Karpas-422 (cell line): ENCODE results near the gene ENGASE. TPM values are rescaled to one million over a fixed set of nuclear protein-coding genes. Genes with fewer than 3 reads are reported as not detected.

Source experiments
- DNase-seq: peaks from one replicate; pipeline ENCODE4 v3.0.0-alpha.2; 2015
- H2AFZ ChIP-seq: fragments of 200-600 bp; sonication (generic); 2 replicates; pipeline ENCODE4 v1.6.1; 2014; ENCODE audit warnings: antibody characterized with exemption, low read length, mixed read lengths
- H3K27ac ChIP-seq: fragments of 200-600 bp; sonication (generic); 2 replicates; pipeline ENCODE4 v1.5.1; 2014; ENCODE audit warnings: mild to moderate bottlenecking, low read length, moderate library complexity
- H3K27me3 ChIP-seq: fragments of 200-600 bp; sonication (generic); 2 replicates; pipeline ENCODE4 v1.6.1; 2014; ENCODE audit warnings: low read length, mixed read lengths
- H3K36me3 ChIP-seq: fragments of 200-600 bp; sonication (generic); 2 replicates; pipeline ENCODE4 v1.6.1; 2014; ENCODE audit warnings: low read length, mixed read lengths; ENCODE audit not compliant: insufficient read depth
- H3K4me1 ChIP-seq: fragments of 200-600 bp; sonication (generic); 2 replicates; pipeline ENCODE4 v1.6.1; 2014; ENCODE audit warnings: mild to moderate bottlenecking, low read length, mixed read lengths
- H3K4me2 ChIP-seq: fragments of 200-600 bp; sonication (generic); 2 replicates; pipeline ENCODE4 v1.6.1; 2014; ENCODE audit warnings: low read length, low read depth, mild to moderate bottlenecking; ENCODE audit not compliant: poor library complexity, severe bottlenecking
- H3K4me3 ChIP-seq: fragments of 200-600 bp; sonication (generic); 2 replicates; pipeline ENCODE4 v1.5.1; 2014; ENCODE audit warnings: mild to moderate bottlenecking, antibody characterized with exemption, low read length, mixed read lengths
- H3K79me2 ChIP-seq: fragments of 200-600 bp; sonication (generic); 2 replicates; pipeline ENCODE4 v1.6.1; 2014; ENCODE audit warnings: mild to moderate bottlenecking, low read length, mixed read lengths
- H3K9ac ChIP-seq: fragments of 200-600 bp; sonication (generic); 2 replicates; pipeline ENCODE4 v1.6.0; 2014; ENCODE audit warnings: low read length
- H3K9me2 ChIP-seq: fragments of 200-600 bp; sonication (generic), shearing (Covaris generic); replicated peaks from 2 replicates; pipeline ENCODE4 v1.6.0; 2014; ENCODE audit warnings: mild to moderate bottlenecking, low read length, moderate library complexity; ENCODE audit not compliant: insufficient read depth
- H3K9me3 ChIP-seq: fragments of 300-700, 200-600 bp; sonication (generic); 2 replicates; pipeline ENCODE4 v1.6.1; 2014; ENCODE audit warnings: low read length, mixed read lengths
- H4K20me1 ChIP-seq: fragments of 200-600 bp; sonication (generic); 2 replicates; pipeline ENCODE4 v1.6.1; 2014; ENCODE audit warnings: mild to moderate bottlenecking, antibody characterized with exemption, low read length, low read depth; ENCODE audit not compliant: insufficient read depth
- total RNA-seq: library from RNA; depleted of rRNA; stranded (reverse); fragments of >200 nt; shearing (Covaris generic); gene quantifications from 2 replicates; pipeline ENCODE4 v1.2.3, GENCODE V29; 2014; ENCODE audit warnings: low replicate concordance

Gene ENGASE
- total RNA-seq, 1 experiment from 2014 or later: 11.0 TPM

GRCh38 chr17:79043191-79043930 is 31.3 kb upstream of the ENGASE start:
- Histone ChIP-seq H3K4me1 (peaks cover 4% of the 10 kb centered on the region; the same call in 1 of the 2 replicates), H3K9me3 (no peaks in the 10 kb centered on the region), H3K4me2 (no peak overlapping the region), H3K27me3 (no peaks in the 10 kb centered on the region), H3K4me3 (no peak overlapping the region), H2AFZ (no peak overlapping the region), H4K20me1 (no peaks in the 10 kb centered on the region), H3K36me3 (no peaks in the 10 kb centered on the region), H3K27ac (no peak overlapping the region), H3K9me2 (no peaks in the 10 kb centered on the region), H3K9ac (no peak overlapping the region), H3K79me2 (no peaks in the 10 kb centered on the region)
- DNase-seq: no peak

GRCh38 chr17:79043931-79044320 is 30.7 kb upstream of the ENGASE start:
- H3K9me3 ChIP-seq: no peaks in the 10 kb centered on the region
- no peaks in the 10 kb centered on the region for H4K20me1 ChIP-seq
- H3K4me1 ChIP-seq: peaks cover 4% of the 10 kb centered on the region; the same call in 1 of the 2 replicates
- no peak overlapping the region for H3K27ac ChIP-seq
- no peak overlapping the region for H2AFZ ChIP-seq
- H3K79me2 ChIP-seq: no peaks in the 10 kb centered on the region
- no peaks in the 10 kb centered on the region for H3K27me3 ChIP-seq
- no peaks in the 10 kb centered on the region for H3K36me3 ChIP-seq
- no peak overlapping the region for H3K9ac ChIP-seq
- no peak for DNase-seq
- H3K4me2 ChIP-seq: no peak overlapping the region
- H3K9me2 ChIP-seq: no peaks in the 10 kb centered on the region
- no peak overlapping the region for H3K4me3 ChIP-seq

GRCh38 chr17:79044462-79044861 is 30.2 kb upstream of the ENGASE start:
- no peaks in the 10 kb centered on the region for H3K9me3 ChIP-seq
- no peak for DNase-seq
- no peaks in the 10 kb centered on the region for H3K9me2 ChIP-seq
- H3K27me3 ChIP-seq: no peaks in the 10 kb centered on the region
- H3K4me1 ChIP-seq: peaks cover 4% of the 10 kb centered on the region; the same call in 1 of the 2 replicates
- no peak overlapping the region for H3K4me3 ChIP-seq
- no peaks in the 10 kb centered on the region for H4K20me1 ChIP-seq
- no peak overlapping the region for H3K4me2 ChIP-seq
- no peak overlapping the region for H2AFZ ChIP-seq
- H3K27ac ChIP-seq: no peak overlapping the region
- H3K36me3 ChIP-seq: no peaks in the 10 kb centered on the region
- H3K79me2 ChIP-seq: no peaks in the 10 kb centered on the region
- H3K9ac ChIP-seq: no peak overlapping the region

DNA sequence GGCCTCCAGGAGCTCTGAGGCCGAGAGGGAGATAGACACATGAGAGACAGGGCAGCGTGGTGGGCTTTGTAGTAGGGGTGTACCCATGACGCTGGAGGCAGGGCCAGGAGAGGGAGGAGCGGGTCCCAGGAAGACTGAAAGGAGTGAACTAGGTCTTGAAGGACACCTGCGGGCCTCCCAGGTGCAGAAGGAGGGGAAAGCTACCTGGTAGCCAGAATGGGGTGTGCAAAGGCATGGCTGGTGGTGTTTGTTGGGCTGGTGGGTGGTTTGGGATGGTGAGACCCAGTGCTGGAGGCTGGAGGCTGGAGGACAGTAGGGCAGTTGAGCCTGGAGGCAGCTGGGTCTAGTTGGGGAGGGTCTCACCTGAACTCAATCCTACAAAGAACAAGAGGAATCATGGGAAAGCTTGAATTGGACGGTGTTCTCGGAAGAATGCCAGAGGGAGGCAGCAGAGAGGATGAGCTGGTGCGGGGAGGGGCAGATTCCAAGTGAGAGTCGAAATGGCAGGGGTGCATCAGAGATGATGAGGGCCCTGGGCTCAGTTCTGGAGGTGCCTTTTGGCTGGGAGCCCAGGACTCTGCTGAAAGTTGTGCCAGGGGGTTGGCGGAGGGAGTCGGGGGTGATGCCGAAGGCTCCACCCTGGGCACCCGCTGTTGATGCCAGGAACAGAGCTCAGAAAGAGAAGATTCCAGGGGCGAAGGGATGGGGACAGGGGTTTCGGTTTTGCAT is 29.5 kb upstream of the ENGASE start:
- Histone ChIP-seq H3K36me3 (no peaks in the 10 kb centered on the region), H4K20me1 (no peaks in the 10 kb centered on the region), H3K4me1 (peaks cover 4% of the 10 kb centered on the region; the same call in 1 of the 2 replicates), H3K27ac (no peak overlapping the region), H3K4me2 (no peak overlapping the region), H3K9ac (no peak overlapping the region), H3K27me3 (no peaks in the 10 kb centered on the region), H3K4me3 (no peak overlapping the region), H2AFZ (no peak overlapping the region), H3K9me2 (no peaks in the 10 kb centered on the region), H3K9me3 (no peaks in the 10 kb centered on the region), H3K79me2 (no peaks in the 10 kb centered on the region)
- DNase-seq: no peak

DNA sequence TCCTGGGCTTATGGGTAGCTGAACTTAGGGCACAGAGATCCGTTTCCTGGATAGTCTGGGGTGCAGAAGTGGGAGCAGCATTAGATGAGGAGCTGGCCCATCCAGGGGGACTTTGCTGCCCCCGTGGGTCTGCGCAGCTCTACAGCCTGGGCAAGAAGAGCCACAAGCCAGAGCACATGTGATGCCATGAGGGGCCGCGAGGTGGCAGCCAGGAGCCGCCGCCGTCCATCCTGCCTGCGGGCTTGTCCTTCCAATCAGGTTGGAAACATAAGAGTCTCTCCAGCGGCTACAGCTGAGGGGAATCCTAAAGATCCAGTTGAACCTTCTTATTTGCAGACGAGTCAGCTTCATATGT is 28.8 kb upstream of the ENGASE start:
- no peaks in the 10 kb centered on the region for H3K79me2 ChIP-seq
- H2AFZ ChIP-seq: no peak overlapping the region
- H3K9ac ChIP-seq: no peak overlapping the region
- no peaks in the 10 kb centered on the region for H3K27me3 ChIP-seq
- H4K20me1 ChIP-seq: no peaks in the 10 kb centered on the region
- no peak overlapping the region for H3K27ac ChIP-seq
- H3K4me3 ChIP-seq: no peak overlapping the region
- H3K36me3 ChIP-seq: no peaks in the 10 kb centered on the region
- peak; percentile 79 for DNase-seq
- no peaks in the 10 kb centered on the region for H3K9me2 ChIP-seq
- no peaks in the 10 kb centered on the region for H3K9me3 ChIP-seq
- no peak overlapping the region for H3K4me2 ChIP-seq
- H3K4me1 ChIP-seq: peaks cover 2% of the 10 kb centered on the region; the same call in 1 of the 2 replicates

DNA sequence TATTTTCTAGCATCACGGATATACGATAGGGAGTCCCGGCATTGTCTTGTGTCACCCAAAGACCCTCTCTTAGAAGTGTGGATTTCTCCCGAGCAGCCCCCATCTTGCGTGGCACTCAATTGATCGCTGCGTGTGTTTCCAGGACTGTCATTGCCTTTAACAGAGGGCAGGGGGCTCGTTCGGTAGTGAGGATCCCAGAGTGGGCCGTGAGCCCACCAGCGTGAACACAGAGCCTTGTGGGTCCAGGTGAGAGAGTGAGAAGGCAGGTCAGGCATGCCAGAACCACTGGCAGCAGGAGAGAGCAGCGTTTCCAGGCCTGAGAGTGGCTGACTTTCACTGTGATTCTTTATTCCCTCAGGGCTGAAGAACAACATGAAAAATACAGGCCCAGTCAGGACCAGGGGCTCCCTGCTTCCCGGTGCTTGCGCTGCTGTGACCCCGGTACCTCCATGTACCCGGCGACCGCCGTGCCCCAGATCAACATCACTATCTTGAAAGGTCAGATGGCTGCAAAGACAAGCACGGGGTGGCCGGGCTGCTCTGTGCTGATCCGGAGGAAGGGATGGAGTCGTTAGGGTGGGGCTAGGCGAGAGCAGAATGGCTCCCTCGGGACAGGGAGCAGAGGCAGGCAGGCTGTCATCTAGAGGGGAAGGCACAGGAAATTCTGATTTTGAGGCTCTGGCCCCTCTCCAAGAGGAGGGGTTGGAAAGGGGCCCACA is 28.3 kb upstream of the ENGASE start:
- Histone ChIP-seq H2AFZ (no peak overlapping the region), H3K4me1 (no peaks in the 10 kb centered on the region), H4K20me1 (no peaks in the 10 kb centered on the region), H3K27ac (no peak overlapping the region), H3K9me3 (no peaks in the 10 kb centered on the region), H3K9me2 (no peaks in the 10 kb centered on the region), H3K9ac (no peak overlapping the region), H3K79me2 (no peaks in the 10 kb centered on the region), H3K4me2 (no peak overlapping the region), H3K36me3 (no peaks in the 10 kb centered on the region), H3K4me3 (no peak overlapping the region), H3K27me3 (no peaks in the 10 kb centered on the region)
- DNase-seq: no peak

DNA sequence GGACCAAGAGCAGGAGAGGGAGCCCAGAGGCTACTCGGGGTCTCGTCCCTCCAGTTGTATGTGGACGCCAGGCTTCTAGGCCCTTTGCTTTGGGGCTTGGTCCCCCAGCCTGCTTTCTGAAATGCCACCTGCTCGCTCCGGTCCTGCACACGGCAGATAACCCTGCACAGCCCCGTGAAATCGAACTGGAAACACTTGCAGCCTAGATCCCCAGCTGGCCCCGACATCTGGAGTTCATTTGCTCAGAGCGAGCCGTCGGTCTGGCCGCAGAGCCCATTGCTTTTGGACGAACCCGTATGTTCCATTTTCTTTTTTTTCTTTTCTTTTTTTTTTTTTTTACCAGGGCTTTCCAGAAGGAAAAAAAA is 27.7 kb upstream of the ENGASE start:
- no peak overlapping the region for H3K9ac ChIP-seq
- no peaks in the 10 kb centered on the region for H3K9me3 ChIP-seq
- H3K27ac ChIP-seq: no peak overlapping the region
- H3K27me3 ChIP-seq: no peaks in the 10 kb centered on the region
- H3K79me2 ChIP-seq: no peaks in the 10 kb centered on the region
- H3K4me1 ChIP-seq: no peaks in the 10 kb centered on the region
- H2AFZ ChIP-seq: no peak overlapping the region
- DNase-seq: no peak
- no peak overlapping the region for H3K4me3 ChIP-seq
- H3K9me2 ChIP-seq: no peaks in the 10 kb centered on the region
- H3K36me3 ChIP-seq: no peaks in the 10 kb centered on the region
- no peak overlapping the region for H3K4me2 ChIP-seq
- H4K20me1 ChIP-seq: no peaks in the 10 kb centered on the region

- Histone ChIP-seq H3K9ac (no peak overlapping the region), H3K27me3 (no peaks in the 10 kb centered on the region), H3K79me2 (no peaks in the 10 kb centered on the region), H3K4me3 (no peak overlapping the region), H3K36me3 (no peaks in the 10 kb centered on the region), H3K9me2 (no peaks in the 10 kb centered on the region), H4K20me1 (no peaks in the 10 kb centered on the region), H3K4me1 (no peaks in the 10 kb centered on the region), H3K4me2 (no peak overlapping the region), H3K9me3 (no peaks in the 10 kb centered on the region), H2AFZ (no peak overlapping the region), H3K27ac (no peak overlapping the region)
- no peak for DNase-seq
These were observed 27.2 kb upstream of the ENGASE start for GRCh38 chr17:79047291-79047920.
